LNCAP (cell line): Measurements from ENCODE around the gene ARHGAP19.

Experiments
- CTCF ChIP-seq: fragments of 450-650 bp; IDR thresholded peaks from 2 replicates; pipeline ENCODE4 v1.5.1; 2017; ENCODE audit warnings: mild to moderate bottlenecking

Gene ARHGAP19

GRCh38 chr10:97235353-97235752, 57.1 kb downstream of the ARHGAP19 start:
- no peak for TF ChIP-seq CTCF

GRCh38 chr10:97234400-97234799, 58.0 kb downstream of the ARHGAP19 start:
- TF ChIP-seq CTCF, result peak; percentile 71

DNA sequence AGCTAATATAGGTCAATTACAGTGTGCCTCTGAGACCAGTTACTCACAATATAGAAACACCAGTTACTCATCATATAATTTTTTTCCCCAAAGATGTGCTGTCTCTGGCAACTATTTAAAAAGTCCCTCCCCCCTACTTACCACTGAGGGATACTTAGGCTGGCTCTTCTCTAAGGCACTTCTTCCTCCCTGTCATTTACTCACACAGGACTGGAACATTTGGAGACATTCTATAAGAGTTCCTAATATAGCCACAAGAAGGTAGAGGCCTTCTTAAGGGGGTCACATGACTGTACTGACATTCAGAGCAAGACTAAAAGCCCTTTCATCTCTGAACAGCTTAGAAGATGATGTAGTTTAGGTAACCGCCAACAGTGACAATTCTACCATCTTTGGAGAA, 62.3 kb downstream of the ARHGAP19 start:
- TF ChIP-seq CTCF, result no peak

DNA sequence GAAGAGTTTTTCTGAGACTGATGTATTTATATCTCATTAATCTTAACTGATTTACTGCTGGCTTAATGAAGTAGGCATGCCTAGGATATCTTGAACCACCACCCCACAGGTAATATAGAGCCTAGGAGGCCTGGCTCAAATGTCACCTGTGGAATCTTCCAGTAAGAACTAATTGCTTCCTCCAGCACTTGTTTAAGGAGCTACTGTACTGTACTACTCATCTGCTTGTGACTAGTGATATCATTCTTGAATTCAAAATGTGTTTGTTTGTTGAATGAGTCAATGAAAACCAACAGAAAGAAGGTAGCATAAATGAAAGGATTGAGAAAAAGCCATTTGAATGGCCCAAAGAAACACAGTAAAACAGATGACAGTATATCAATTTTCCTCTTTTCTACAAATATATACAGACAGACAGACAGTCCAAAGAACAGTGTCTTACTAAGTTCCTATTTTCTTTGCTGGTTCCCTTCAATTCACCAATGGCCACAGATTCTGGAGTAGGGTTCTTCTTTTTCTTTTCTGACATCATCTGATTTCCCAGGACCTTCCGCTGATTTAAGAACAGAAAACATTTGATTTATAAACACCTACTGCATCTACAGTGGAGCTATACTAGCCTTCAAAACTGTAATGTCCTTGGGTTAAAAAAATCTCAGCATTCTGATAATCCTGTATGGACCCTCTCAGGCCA, 63.0 kb downstream of the ARHGAP19 start:
- no peak for TF ChIP-seq CTCF

DNA sequence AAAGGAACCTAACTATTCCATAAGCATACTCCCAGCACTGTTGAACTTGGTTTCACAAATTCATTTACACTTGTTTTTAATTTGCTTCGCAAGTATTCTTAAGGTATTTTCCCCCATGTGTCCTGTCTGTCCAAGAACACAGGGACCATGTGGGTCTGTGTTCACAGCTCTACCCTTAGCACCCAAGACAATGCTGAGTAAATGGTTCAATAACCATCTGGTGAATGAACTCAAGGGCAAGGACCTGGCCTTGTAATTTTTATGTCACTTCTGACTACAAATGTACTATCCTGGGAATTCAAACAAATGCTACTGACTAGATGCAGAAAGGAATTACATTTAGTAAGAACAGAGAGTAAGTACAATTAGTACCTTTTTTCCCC, 63.7 kb downstream of the ARHGAP19 start:
- TF ChIP-seq CTCF, result no peak

- TF ChIP-seq CTCF, result no peak
Measured at GRCh38 chr10:97228130-97228774, 64.2 kb downstream of the ARHGAP19 start.

- no peak for TF ChIP-seq CTCF
Measured at GRCh38 chr10:97226398-97226797, 66.0 kb downstream of the ARHGAP19 start.
